Right ventricle myocardium superior (tissue), 1 donor: ENCODE results near the gene PPP1R16B. TPM values are rescaled to one million over a fixed set of nuclear protein-coding genes. Genes with fewer than 3 reads are reported as not detected.

Experiments used
- ATAC-seq: fragments of 200-7000 bp; cut with Tn5 transposase; one replicate; pipeline ENCODE4 v1.9.1; 2020; ENCODE audit warnings: mild to moderate bottlenecking; ENCODE audit not compliant: poor library complexity
- DNase-seq: peaks from one replicate; pipeline ENCODE4 v3.0.0-alpha.2; 2020
- intact Hi-C: fragments of 100-400 bp; cut with DNase I; formaldehyde crosslinking; loops from one replicate; pipeline ENCODE4 v1.11.2; 2022
- long read RNA-seq: library from polyadenylated mRNA; unstranded; transcript quantifications from one replicate; pipeline ENCODE4 v2.0.0, GENCODE V29; 2021
- total RNA-seq: library from RNA; stranded (reverse); fragmentation: NEBNext Ultra II Directional; extraction: Animal tissue kit (Norgen Biotek cat#: 25700); gene quantifications from one replicate; pipeline ENCODE4 v1.2.1, GENCODE V29; 2021
- donor health status: DM: no; HTN: yes; CAD: no; lungs with severe emphysema.

The PPP1R16B gene
- total RNA-seq = 6.8 TPM
- long read RNA-seq, full-length matches to known transcripts = 6 of 14 reads
- long read RNA-seq, partial matches to known transcripts = 7 of 14 reads
- long read RNA-seq, other reads (novel, unspliced or antisense) = 1 of 14 reads

GRCh38 chr20:38805502-38805957 lies at the start of gene PPP1R16B:
Gene PPP1R16B (plus strand): TSS chr20:38805697. CDS start chr20:38835926, 30,229 bp downstream.
- peak; percentile 71 for DNase-seq
- intact Hi-C loops = no loop called here
- peak; percentile 91 for ATAC-seq

GRCh38 chr20:38757145-38757775 lies 48.2 kb upstream of the PPP1R16B start:
- ATAC-seq = no peak
- no peak for DNase-seq
- intact Hi-C loops = no loop called here

GRCh38 chr20:38759106-38759505 lies 46.4 kb upstream of the PPP1R16B start:
- intact Hi-C loops = no loop called here
- ATAC-seq (no peak), DNase-seq (no peak)

GRCh38 chr20:38760978-38761377 lies 44.5 kb upstream of the PPP1R16B start:
- no peak for ATAC-seq
- no peak for DNase-seq
- intact Hi-C loops = no loop called here

- no peak for DNase-seq
- intact Hi-C loops = no loop called here
- ATAC-seq = no peak
These were observed 43.3 kb upstream of the PPP1R16B start for GRCh38 chr20:38762174-38762573.

GRCh38 chr20:38763616-38764015 lies 41.9 kb upstream of the PPP1R16B start:
- DNase-seq (no peak), ATAC-seq (no peak)
- intact Hi-C loops = no loop called here

GRCh38 chr20:38764567-38765318 lies 40.8 kb upstream of the PPP1R16B start:
- intact Hi-C loops = no loop called here
- ATAC-seq (no peak), DNase-seq (no peak)

- intact Hi-C loops = no loop called here
- no peak for ATAC-seq
- no peak for DNase-seq
These were observed 39.4 kb upstream of the PPP1R16B start for GRCh38 chr20:38766071-38766470.

- intact Hi-C loops = no loop called here
These were observed 35.9 kb upstream of the PPP1R16B start for GRCh38 chr20:38769376-38770295.

GRCh38 chr20:38770546-38770945 lies 35.0 kb upstream of the PPP1R16B start:
- DNase-seq (no peak), ATAC-seq (no peak)
- intact Hi-C loops = no loop called here

More at GRCh38 chr20:38769376-38770295, 35.9 kb upstream of the PPP1R16B start:
- DNase-seq = no peak
- ATAC-seq = no peak

GRCh38 chr20:38770970-38771369 lies 34.5 kb upstream of the PPP1R16B start:
- intact Hi-C loops = no loop called here
- DNase-seq (no peak), ATAC-seq (no peak)

- ATAC-seq (no peak), DNase-seq (no peak)
- intact Hi-C loops = no loop called here
These were observed 33.9 kb upstream of the PPP1R16B start for GRCh38 chr20:38771621-38772020.

- ATAC-seq = no peak
- no peak for DNase-seq
- intact Hi-C loops = no loop called here
These were observed 31.3 kb upstream of the PPP1R16B start for GRCh38 chr20:38774167-38774566.

- intact Hi-C loops = no loop called here
- ATAC-seq (no peak), DNase-seq (no peak)
These were observed 29.1 kb upstream of the PPP1R16B start for GRCh38 chr20:38776363-38776762.

- DNase-seq (no peak), ATAC-seq (no peak)
- intact Hi-C loops = no loop called here
These were observed 26.0 kb upstream of the PPP1R16B start for GRCh38 chr20:38779247-38780097.

GRCh38 chr20:38782275-38782674 lies 23.2 kb upstream of the PPP1R16B start:
- intact Hi-C loops = no loop called here
- DNase-seq (no peak), ATAC-seq (no peak)

GRCh38 chr20:38787870-38788269 lies 17.6 kb upstream of the PPP1R16B start:
- intact Hi-C loops = no loop called here
- ATAC-seq (no peak), DNase-seq (no peak)

- no peak for ATAC-seq
- no peak for DNase-seq
- intact Hi-C loops = no loop called here
These were observed 15.8 kb upstream of the PPP1R16B start for GRCh38 chr20:38789503-38790199.
